ENCODE data around the gene MYO1E. TPM values are rescaled to one million over a fixed set of nuclear protein-coding genes. Genes with fewer than 3 reads are reported as not detected.
"Not testable (repeated sequence)": the region's sequence is repeated elsewhere in the genome, so short reads cannot be mapped to it uniquely, and the experiment has no call there.

Gene MYO1E
- total RNA-seq, 1 experiment from 2014 or later: 16.9 TPM

GRCh38 chr15:59133929-59134427, 238.7 kb downstream of the MYO1E start:
- in situ Hi-C loops (cut with HindIII; ENCODE audit: low sequenced_read_pairs): no loop called here
- DNase-seq (ENCODE audit: low spot score): no peak

- in situ Hi-C loops (cut with HindIII; ENCODE audit: low sequenced_read_pairs): no loop called here
- no peak for DNase-seq (ENCODE audit: low spot score)
These were observed 240.6 kb downstream of the MYO1E start for GRCh38 chr15:59131969-59132562.

- in situ Hi-C loops (cut with HindIII; ENCODE audit: low sequenced_read_pairs): no loop called here
- no peak for DNase-seq (ENCODE audit: low spot score)
These were observed 241.2 kb downstream of the MYO1E start for GRCh38 chr15:59131456-59131855.

GRCh38 chr15:59127255-59127654, 245.4 kb downstream of the MYO1E start:
- DNase-seq (ENCODE audit: low spot score); in situ Hi-C loops (cut with HindIII; ENCODE audit: low sequenced_read_pairs): not testable (repeated sequence)

- DNase-seq (ENCODE audit: low spot score); in situ Hi-C loops (cut with HindIII; ENCODE audit: low sequenced_read_pairs): not testable (repeated sequence)
These were observed 247.0 kb downstream of the MYO1E start for GRCh38 chr15:59125683-59126082.

GRCh38 chr15:59124261-59124660, 248.4 kb downstream of the MYO1E start:
- in situ Hi-C loops (cut with HindIII; ENCODE audit: low sequenced_read_pairs): no loop called here
- no peak for DNase-seq (ENCODE audit: low spot score)

- in situ Hi-C loops (cut with HindIII; ENCODE audit: low sequenced_read_pairs): no loop called here
- no peak for DNase-seq (ENCODE audit: low spot score)
These were observed 251.7 kb downstream of the MYO1E start for GRCh38 chr15:59120937-59121336.

GRCh38 chr15:59119625-59120024, 253.0 kb downstream of the MYO1E start:
- DNase-seq (ENCODE audit: low spot score): no peak
- in situ Hi-C loops (cut with HindIII; ENCODE audit: low sequenced_read_pairs): no loop called here

GRCh38 chr15:59116771-59117170, 255.9 kb downstream of the MYO1E start:
- in situ Hi-C loops (cut with HindIII; ENCODE audit: low sequenced_read_pairs): no loop called here
- DNase-seq (ENCODE audit: low spot score): no peak

GRCh38 chr15:59116141-59116540, 256.5 kb downstream of the MYO1E start:
- in situ Hi-C loops (cut with HindIII; ENCODE audit: low sequenced_read_pairs): no loop called here
- no peak for DNase-seq (ENCODE audit: low spot score)

- DNase-seq (ENCODE audit: low spot score): no peak
- in situ Hi-C loops (cut with HindIII; ENCODE audit: low sequenced_read_pairs): no loop called here
These were observed 257.6 kb downstream of the MYO1E start for GRCh38 chr15:59115047-59115446.

- in situ Hi-C loops (cut with HindIII; ENCODE audit: low sequenced_read_pairs): no loop called here
- no peak for DNase-seq (ENCODE audit: low spot score)
These were observed 261.4 kb downstream of the MYO1E start for GRCh38 chr15:59111251-59111650.

GRCh38 chr15:59105854-59106253, 266.8 kb downstream of the MYO1E start:
- in situ Hi-C loops (cut with HindIII; ENCODE audit: low sequenced_read_pairs): no loop called here
- peak; percentile 35 for DNase-seq (ENCODE audit: low spot score)

- peak; percentile 92 for DNase-seq (ENCODE audit: low spot score)
- in situ Hi-C loops (cut with HindIII; ENCODE audit: low sequenced_read_pairs): no loop called here
These were observed 267.5 kb downstream of the MYO1E start, which contains the start of gene CCNB2 for GRCh38 chr15:59104912-59105732. Gene CCNB2, plus strand, starts transcription at chr15:59105146. Its CDS starts 123 bp downstream, at chr15:59105269.

- DNase-seq (ENCODE audit: low spot score): no peak
- in situ Hi-C loops (cut with HindIII; ENCODE audit: low sequenced_read_pairs): no loop called here
These were observed 268.1 kb downstream of the MYO1E start for GRCh38 chr15:59104602-59104911.

GRCh38 chr15:59099162-59099685, 273.4 kb downstream of the MYO1E start:
- in situ Hi-C loops (cut with HindIII; ENCODE audit: low sequenced_read_pairs): no loop called here
- no peak for DNase-seq (ENCODE audit: low spot score)

- in situ Hi-C loops (cut with HindIII; ENCODE audit: low sequenced_read_pairs): no loop called here
- DNase-seq (ENCODE audit: low spot score): no peak
These were observed 276.2 kb downstream of the MYO1E start for GRCh38 chr15:59096429-59096828.

GRCh38 chr15:59094077-59094476, 278.6 kb downstream of the MYO1E start:
- no peak for DNase-seq (ENCODE audit: low spot score)
- in situ Hi-C loops (cut with HindIII; ENCODE audit: low sequenced_read_pairs): no loop called here

GRCh38 chr15:59087731-59088130, 284.9 kb downstream of the MYO1E start:
- no peak for DNase-seq (ENCODE audit: low spot score)
- in situ Hi-C loops (cut with HindIII; ENCODE audit: low sequenced_read_pairs): no loop called here
